Neuronal stem cell (in vitro differentiated cells): ENCODE results near the gene FHIP2A. TPM values are rescaled to one million over a fixed set of nuclear protein-coding genes. Genes with fewer than 3 reads are reported as not detected.
"Not testable (repeated sequence)": the region's sequence is repeated elsewhere in the genome, so short reads cannot be mapped to it uniquely, and the experiment has no call there.

Experiments
- DNase-seq: peaks from one replicate; pipeline ENCODE4 v3.0.0-alpha.2; 2013; ENCODE audit warnings: low spot score
- H2AFZ ChIP-seq: one replicate; pipeline ENCODE4 v1.6.1; 2013; ENCODE audit warnings: mild to moderate bottlenecking, low read length, inconsistent platforms
- H2AK5ac ChIP-seq: 2 replicates; pipeline ENCODE4 v1.6.1; 2013; ENCODE audit warnings: low read depth, mild to moderate bottlenecking, inconsistent platforms, low read length, moderate library complexity, mixed read lengths
- H2BK120ac ChIP-seq: 2 replicates; pipeline ENCODE4 v1.6.1; 2013; ENCODE audit warnings: low read depth, mild to moderate bottlenecking, inconsistent platforms, low read length, moderate library complexity, mixed read lengths
- H2BK12ac ChIP-seq: one replicate; pipeline ENCODE4 v1.6.1; 2013; ENCODE audit warnings: low read length, inconsistent platforms
- H2BK15ac ChIP-seq: 2 replicates; pipeline ENCODE4 v1.6.1; 2013; ENCODE audit warnings: mild to moderate bottlenecking, low read length, inconsistent platforms, mixed read lengths
- H2BK5ac ChIP-seq: one replicate; pipeline ENCODE4 v1.6.1; 2013; ENCODE audit warnings: inconsistent platforms, mild to moderate bottlenecking, low read length, moderate library complexity
- H3K14ac ChIP-seq: one replicate; pipeline ENCODE4 v1.6.1; 2013; ENCODE audit warnings: low read length, inconsistent platforms
- H3K18ac ChIP-seq: 2 replicates; pipeline ENCODE4 v1.6.1; 2013; ENCODE audit warnings: low read length, inconsistent platforms
- H3K23ac ChIP-seq: 2 replicates; pipeline ENCODE4 v1.6.1; 2013; ENCODE audit warnings: low read depth, mild to moderate bottlenecking, mixed read lengths, low read length, inconsistent platforms; ENCODE audit not compliant: poor library complexity
- H3K27ac ChIP-seq: replicated peaks from 3 replicates; pipeline ENCODE4 v1.5.1; 2013; ENCODE audit warnings: low read length, inconsistent platforms
- H3K27me3 ChIP-seq, 3 experiments: 2 replicates each; pipeline ENCODE4 v1.6.1; 2013; ENCODE audit warnings: low read length in 3 of 3, mild to moderate bottlenecking in 2 of 3, inconsistent platforms in 1 of 3, low read depth in 1 of 3, mixed read lengths in 1 of 3, moderate library complexity in 1 of 3; ENCODE audit not compliant: control insufficient read depth in 3 of 3, insufficient read depth in 3 of 3
- H3K36me3 ChIP-seq, 2 donors: replicated peaks in 1 of 2; 2 replicates each; pipeline ENCODE4 v1.6.1; 2013; ENCODE audit warnings: low read length in 2 of 2; ENCODE audit not compliant: control insufficient read depth in 2 of 2, insufficient read depth in 2 of 2
- H3K4ac ChIP-seq: 2 replicates; pipeline ENCODE4 v1.6.1; 2013; ENCODE audit warnings: inconsistent platforms, mild to moderate bottlenecking, low read length, moderate library complexity
- H3K4me1 ChIP-seq, 2 donors: 1 replicate in 1 of 2; 2 replicates in 1 of 2; pipeline ENCODE4 v1.6.1; 2013; ENCODE audit warnings: low read length in 2 of 2, low read depth in 1 of 2; ENCODE audit not compliant: control insufficient read depth in 2 of 2, insufficient read depth in 1 of 2
- H3K4me2 ChIP-seq: one replicate; pipeline ENCODE4 v1.6.1; 2013; ENCODE audit warnings: mild to moderate bottlenecking, low read length, inconsistent platforms; ENCODE audit not compliant: insufficient read depth, poor library complexity, severe bottlenecking
- H3K4me3 ChIP-seq, 2 donors: 2 replicates each; pipeline ENCODE4 v1.5.1; 2013; ENCODE audit warnings: low read length in 2 of 2, mild to moderate bottlenecking in 2 of 2, inconsistent platforms in 1 of 2, moderate library complexity in 1 of 2
- H3K79me1 ChIP-seq: one replicate; pipeline ENCODE4 v1.6.1; 2013; ENCODE audit warnings: low read depth, mild to moderate bottlenecking, inconsistent platforms, low read length, moderate library complexity
- H3K9ac ChIP-seq: one replicate; pipeline ENCODE4 v1.6.1; 2013; ENCODE audit warnings: mild to moderate bottlenecking, low read depth, low read length, inconsistent platforms; ENCODE audit not compliant: poor library complexity
- H3K9me3 ChIP-seq, 2 donors: replicated peaks in 1 of 2; 2 replicates each; pipeline versions ENCODE3 to v1.6.1; 2013; ENCODE audit warnings: low read length in 2 of 2, mild to moderate bottlenecking in 2 of 2, inconsistent platforms in 1 of 2, low read depth in 1 of 2, mixed read lengths in 1 of 2, moderate library complexity in 1 of 2; ENCODE audit not compliant: control insufficient read depth in 2 of 2, insufficient read depth in 1 of 2
- H4K8ac ChIP-seq: one replicate; pipeline ENCODE4 v1.6.1; 2013; ENCODE audit warnings: low read depth, mild to moderate bottlenecking, inconsistent platforms, low read length, moderate library complexity
- H4K91ac ChIP-seq: one replicate; pipeline ENCODE4 v1.6.1; 2013; ENCODE audit warnings: low read length, low read depth, mild to moderate bottlenecking, inconsistent platforms; ENCODE audit not compliant: poor library complexity
- WGBS, 2 donors: extraction: QIAGEN DNeasy Blood & Tissue Kit; methylation state at CpG; one replicate each; pipeline ENCODE4 v1.1.7; 2013; ENCODE audit warnings: missing lambda C conversion rate in 2 of 2, mixed read lengths in 1 of 2; ENCODE audit not compliant: insufficient read length in 2 of 2, insufficient replicate concordance in 1 of 2; ENCODE audit errors: extremely low coverage in 2 of 2; 5-methylcytosine and 5-hydroxymethylcytosine counted together
- polyA plus RNA-seq, 2 experiments: library from polyadenylated mRNA; stranded (reverse); fragments of 200-250 nt; gene quantifications; one replicate each; pipeline ENCODE4 v1.2.3, GENCODE V29; 2013

The FHIP2A gene
- polyA plus RNA-seq (2013, experiment 1 of 2), result 8.2 TPM
- polyA plus RNA-seq (2013, experiment 2 of 2), result 8.4 TPM

- Histone ChIP-seq H2BK120ac (no peak within 1 kb of the TSS), H3K9me3 (peaks cover 0 to 5% of the 10 kb centered on the region in 2 donors), H3K23ac (peak within 1 kb of the TSS; percentile 89), H3K4ac (peak within 1 kb of the TSS; percentile 89), H3K4me2 (peak within 1 kb of the TSS; percentile 62), H2AFZ (peak within 1 kb of the TSS; percentile 97), H3K4me3 (peak within 1 kb of the TSS; percentile 60 to 98), H3K79me1 (no peaks in the 10 kb centered on the region), H2BK5ac (peak within 1 kb of the TSS; percentile 53), H2AK5ac (no peak within 1 kb of the TSS), H4K91ac (no peak within 1 kb of the TSS), H3K14ac (peak within 1 kb of the TSS; percentile 82), H3K4me1 (peaks cover 0 to 3% of the 10 kb centered on the region in 2 donors), H3K36me3 (peaks cover 0 to 11% of the 10 kb centered on the region in 2 donors), H3K18ac (peak within 1 kb of the TSS; percentile 100), H4K8ac (peak within 1 kb of the TSS; percentile 48), H3K27ac (peak within 1 kb of the TSS; percentile 70), H2BK12ac (peak within 1 kb of the TSS; percentile 41), H3K9ac (peak within 1 kb of the TSS; percentile 99), H3K27me3 (no peaks in the 10 kb centered on the region), H2BK15ac (no peak within 1 kb of the TSS)
- no CpG with 5 or more reads among the region's 59 CpGs for WGBS, 2 donors
- peak; percentile 62 for DNase-seq
These were observed at the start of gene FHIP2A for GRCh38 chr10:114821293-114821914. FHIP2A (plus strand) TSS chr10:114821780; CDS start chr10:114822079, 299 bp downstream.

- no peak overlapping the region for H4K91ac ChIP-seq
- no peak for DNase-seq
- no peak overlapping the region for H3K23ac ChIP-seq
- H3K9ac ChIP-seq, result no peak overlapping the region
- no CpG with 5 or more reads among the region's 1 CpG for WGBS, 2 donors
- H3K36me3 ChIP-seq, result no peaks in the 10 kb centered on the region
- no peak overlapping the region for H2BK120ac ChIP-seq
- no peak overlapping the region for H3K4me3 ChIP-seq
- H3K4me2 ChIP-seq, result no peak overlapping the region
- no peak overlapping the region for H2BK12ac ChIP-seq
- no peak overlapping the region for H3K14ac ChIP-seq
- H3K9me3 ChIP-seq, result no peaks in the 10 kb centered on the region
- no peaks in the 10 kb centered on the region for H3K79me1 ChIP-seq
- H2BK5ac ChIP-seq, result no peak overlapping the region
- H2AFZ ChIP-seq, result no peak overlapping the region
- H3K27ac ChIP-seq, result no peak overlapping the region
- H3K4me1 ChIP-seq, result peaks cover 0 to under 1% of the 10 kb centered on the region in 2 donors
- no peak overlapping the region for H2BK15ac ChIP-seq
- no peak overlapping the region for H2AK5ac ChIP-seq
- H3K18ac ChIP-seq, result no peak overlapping the region
- no peak overlapping the region for H4K8ac ChIP-seq
- H3K27me3 ChIP-seq, result peaks cover 0 to 42% (median 17%) of the 10 kb centered on the region in 3 experiments
- no peak overlapping the region for H3K4ac ChIP-seq
These were observed 48.9 kb upstream of the FHIP2A start for GRCh38 chr10:114772496-114773196.

GRCh38 chr10:114773197-114773532, 48.4 kb upstream of the FHIP2A start:
- Histone ChIP-seq H2BK15ac (no peak overlapping the region), H3K9me3 (no peaks in the 10 kb centered on the region), H3K9ac (no peak overlapping the region), H2BK120ac (no peak overlapping the region), H3K4me1 (no peaks in the 10 kb centered on the region), H2BK12ac (no peak overlapping the region), H3K27me3 (peaks cover 0 to 41% (median 12%) of the 10 kb centered on the region in 3 experiments), H3K4me2 (no peak overlapping the region), H3K27ac (no peak overlapping the region), H3K23ac (no peak overlapping the region), H2AK5ac (no peak overlapping the region), H3K18ac (no peak overlapping the region), H3K4ac (no peak overlapping the region), H2AFZ (no peak overlapping the region), H3K36me3 (no peaks in the 10 kb centered on the region), H2BK5ac (no peak overlapping the region), H4K8ac (no peak overlapping the region), H3K79me1 (no peaks in the 10 kb centered on the region), H4K91ac (no peak overlapping the region), H3K4me3 (no peak overlapping the region), H3K14ac (no peak overlapping the region)
- DNase-seq, result no peak
- no CpG with 5 or more reads among the region's 3 CpGs for WGBS, 2 donors

GRCh38 chr10:114775082-114775481, 46.5 kb upstream of the FHIP2A start:
- H3K23ac ChIP-seq, H3K9me3 ChIP-seq, H3K14ac ChIP-seq, H3K9ac ChIP-seq, H3K27ac ChIP-seq, H4K91ac ChIP-seq, H2BK15ac ChIP-seq, DNase-seq, H3K36me3 ChIP-seq, H3K18ac ChIP-seq, H3K4ac ChIP-seq, H3K4me3 ChIP-seq, H4K8ac ChIP-seq, H3K79me1 ChIP-seq, H2AFZ ChIP-seq, H2BK12ac ChIP-seq, H2BK5ac ChIP-seq, H3K4me1 ChIP-seq, H2AK5ac ChIP-seq, H2BK120ac ChIP-seq, H3K4me2 ChIP-seq: not testable (repeated sequence)
- WGBS, 2 donors, result no CpG with 5 or more reads among the region's 3 CpGs
- H3K27me3 ChIP-seq, result peaks cover 0 to 23% (median 3%) of the 10 kb centered on the region in 3 experiments
